ENCODE measurements around the gene HCAR3. TPM values are rescaled to one million over a fixed set of nuclear protein-coding genes. Genes with fewer than 3 reads are reported as not detected.
A peak's percentile ranks its signal among the peaks of the same experiment; 100 is the strongest.

Gene HCAR3
- total and polyA plus RNA-seq, 2 of the 13 experiments (the other 11 are each of a cell fraction or from before 2014, with no cell fraction given) = 0.11 to 12.8 TPM

GRCh38 chr12:122730215-122731014 lies 13.8 kb upstream of the HCAR3 start, which contains the start of gene HCAR1 (continued):
- TF ChIP-seq YEATS2 (CRISPR knock-in tag; IDR thresholded peaks at IDR 0.05; ENCODE audit: borderline replicate concordance) (no peak), ZNF839 (CRISPR knock-in tag; IDR thresholded peaks at IDR 0.05; ENCODE audit: borderline replicate concordance) (no peak), ZKSCAN5 (CRISPR knock-in tag; IDR thresholded peaks at IDR 0.05) (no peak), ZNF644 (CRISPR knock-in tag; IDR thresholded peaks at IDR 0.05; ENCODE audit: low read depth) (0 out of 2 replicates have a peak, but pooled peaks have one; percentile 16), ZSCAN12 (CRISPR knock-in tag; IDR thresholded peaks at IDR 0.05) (no peak), TBL1XR1 (IDR thresholded peaks at IDR 0.05; ENCODE audit: borderline replicate concordance, low read length, partially characterized antibody) (no peak), FOXP4 (CRISPR knock-in tag; IDR thresholded peaks at IDR 0.05) (no peak), ZNF18 (CRISPR knock-in tag; IDR thresholded peaks at IDR 0.05; ENCODE audit: insufficient replicate concordance) (no peak), ZSCAN30 (CRISPR knock-in tag; IDR thresholded peaks at IDR 0.05) (no peak), PRDM15 (CRISPR knock-in tag; IDR thresholded peaks at IDR 0.05) (no peak), TAF1 (CRISPR knock-in tag; IDR thresholded peaks at IDR 0.05) (0 out of 2 replicates have a peak, but pooled peaks have one; percentile 27), LRRFIP1 (CRISPR knock-in tag; conservative IDR thresholded peaks at IDR 0.05) (no peak), ZNF230 (CRISPR knock-in tag; IDR thresholded peaks at IDR 0.05) (no peak), ZFX (CRISPR knock-in tag; IDR thresholded peaks at IDR 0.05; ENCODE audit: low read depth) (peak; percentile 15; the same call in 1 of the 2 replicates), ZNF7 (CRISPR knock-in tag; IDR thresholded peaks at IDR 0.05) (no peak), TFAP4 (IDR thresholded peaks at IDR 0.05; ENCODE audit: borderline replicate concordance, low read depth) (no peak), ZNF431 (CRISPR knock-in tag; IDR thresholded peaks at IDR 0.05; ENCODE audit: borderline replicate concordance, low read depth) (no peak)
